ENCODE data around the gene CENPO. TPM values are rescaled to one million over a fixed set of nuclear protein-coding genes. Genes with fewer than 3 reads are reported as not detected.

CENPO gene
- total RNA-seq, 120 experiments from 2014 or later: 4.9 to 17.9 (median 8.5) TPM

Other genes starting within 250 kb of the CENPO start
- gene PTRHD1, start within 50 bp of the CENPO start, total RNA-seq: 10 to 100 TPM; 12.2 to 33.9 (median 21.9) TPM
- 100 to 1,000 TPM in 39 of 120 experiments, 10 to 100 TPM in 81; 67.4 to 150 (median 95.0) TPM for gene ADCY3, start 126.8 kb downstream of the CENPO start, total RNA-seq
- 10 to 100 TPM; 10.6 to 31.2 (median 20.7) TPM for gene DNAJC27, start 178.5 kb downstream of the CENPO start, total RNA-seq
- 100 to 1,000 TPM in 6 of 120 experiments, 10 to 100 TPM in 114; 44.3 to 131 (median 75.5) TPM for gene EFR3B, start 248.7 kb downstream of the CENPO start, total RNA-seq